HG03025 (cell line): ENCODE measurements around the gene SHISA6.

Experiments
- ATAC-seq: cut with Tn5 transposase; IDR thresholded peaks from one replicate; pipeline ENCODE4 v1.9.1; 2021; ENCODE audit warnings: mild to moderate bottlenecking, moderate library complexity; ENCODE audit not compliant: unreplicated experiment, low FRiP score

SHISA6 gene

DNA sequence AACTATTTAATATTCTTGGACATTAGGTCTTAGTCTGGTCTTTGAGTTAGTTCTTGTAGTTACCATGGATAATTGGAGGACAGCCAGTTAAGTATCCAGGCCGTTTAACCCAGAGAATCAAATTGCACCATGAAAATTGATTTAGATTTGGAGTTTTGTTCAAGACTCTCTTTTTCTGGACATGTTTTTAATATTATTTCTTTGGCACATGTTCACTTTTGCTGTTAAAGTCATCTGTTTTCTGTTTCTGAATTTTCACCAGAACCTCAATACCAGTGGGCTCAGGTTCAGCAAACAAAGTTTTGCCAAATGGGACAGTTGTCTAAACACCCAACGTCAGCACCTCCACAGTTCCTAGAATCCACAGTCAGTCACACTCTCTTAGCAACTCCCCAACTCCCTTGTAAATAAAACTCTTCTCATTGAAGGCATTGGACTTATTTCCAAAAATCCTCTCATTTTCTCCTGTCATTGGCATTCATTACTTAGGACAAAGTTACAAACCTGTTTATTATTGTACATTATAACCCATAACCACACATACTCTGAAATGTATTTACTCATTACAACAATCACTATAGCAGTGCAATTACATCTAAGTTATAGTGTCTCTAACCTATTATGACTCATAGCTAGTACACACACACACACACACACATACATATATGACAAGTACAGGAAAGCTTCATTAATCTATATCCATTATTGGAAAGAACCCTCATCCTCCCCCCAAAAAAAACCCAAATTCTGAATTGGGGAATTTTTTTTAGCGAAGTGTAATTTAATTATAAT is 323.8 kb downstream of the SHISA6 start:
- no peak for ATAC-seq

DNA sequence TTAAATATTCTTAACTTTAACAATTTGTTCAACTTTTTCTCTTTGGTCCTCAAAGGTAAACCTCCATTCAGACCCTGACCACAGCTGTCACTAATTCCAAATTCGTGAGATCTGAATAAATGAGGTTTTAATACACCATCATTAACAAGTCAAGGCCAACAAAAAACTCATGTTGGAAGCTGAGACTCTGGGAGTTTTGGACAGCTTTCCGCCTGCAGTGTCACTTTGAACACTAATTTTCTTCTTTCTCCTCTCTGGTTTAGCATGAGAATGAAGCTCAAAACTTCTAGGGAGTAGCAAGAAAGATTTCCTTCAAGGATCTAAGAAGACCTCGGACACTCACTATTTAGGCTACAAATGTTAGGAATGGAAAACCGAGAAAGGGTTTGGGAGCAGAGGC is 324.6 kb downstream of the SHISA6 start:
- ATAC-seq = no peak

DNA sequence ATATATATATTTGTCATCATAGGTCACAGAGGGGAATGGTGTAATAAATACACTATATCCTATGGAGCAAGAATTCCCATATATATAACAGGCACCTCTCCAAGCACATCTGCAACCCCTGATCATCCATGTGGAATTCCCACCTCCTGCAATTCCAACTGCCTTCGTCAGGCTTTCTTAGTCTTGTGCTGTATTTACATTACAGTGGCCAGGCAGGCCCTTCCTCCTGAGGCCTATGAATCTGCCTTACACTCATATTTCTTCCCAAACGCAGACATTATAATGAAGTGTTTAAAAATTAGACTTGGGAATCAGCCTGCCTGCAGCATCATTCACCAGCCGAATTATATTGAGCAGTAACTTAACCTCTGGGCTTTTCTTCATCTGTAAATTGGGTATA is 338.0 kb downstream of the SHISA6 start:
- no peak for ATAC-seq

DNA sequence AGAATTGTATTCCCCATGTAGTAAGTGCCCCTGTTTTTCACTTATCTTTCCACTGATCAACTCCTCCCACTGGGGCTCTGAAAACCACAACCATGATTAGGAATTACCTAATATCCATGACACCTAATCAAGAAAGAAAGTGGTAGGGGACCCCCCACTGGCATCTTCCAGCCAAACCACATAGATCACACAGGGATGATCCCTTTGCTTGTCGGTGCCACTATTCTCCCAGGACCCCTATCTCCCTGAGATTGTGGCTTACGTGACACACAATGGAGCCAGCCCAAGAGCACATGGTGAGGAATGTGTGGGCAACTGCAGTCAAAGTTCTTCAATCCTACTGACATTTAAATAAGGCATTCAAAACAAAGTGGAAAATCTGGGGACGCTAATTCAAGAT is 339.7 kb downstream of the SHISA6 start:
- ATAC-seq = no peak

DNA sequence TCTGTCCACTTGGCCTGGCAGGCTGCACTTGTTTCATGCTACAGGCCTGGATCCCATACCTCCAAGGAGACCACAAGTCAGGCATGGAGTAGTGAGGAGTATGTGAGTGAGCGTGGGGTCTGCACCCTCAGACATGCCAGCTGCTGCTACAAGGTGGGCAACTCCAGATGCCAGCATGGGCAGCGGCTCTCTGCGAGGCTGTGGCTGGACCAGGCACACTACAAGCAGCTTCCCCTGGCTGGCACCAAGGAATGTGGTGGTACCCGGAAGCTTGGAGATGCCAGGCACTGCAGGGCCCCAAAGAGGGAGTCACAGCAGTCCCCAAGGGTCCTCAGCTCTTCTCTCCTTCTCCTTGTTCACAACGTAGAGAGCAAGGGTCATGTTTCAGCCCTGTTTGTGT is 341.2 kb downstream of the SHISA6 start:
- no peak for ATAC-seq

DNA sequence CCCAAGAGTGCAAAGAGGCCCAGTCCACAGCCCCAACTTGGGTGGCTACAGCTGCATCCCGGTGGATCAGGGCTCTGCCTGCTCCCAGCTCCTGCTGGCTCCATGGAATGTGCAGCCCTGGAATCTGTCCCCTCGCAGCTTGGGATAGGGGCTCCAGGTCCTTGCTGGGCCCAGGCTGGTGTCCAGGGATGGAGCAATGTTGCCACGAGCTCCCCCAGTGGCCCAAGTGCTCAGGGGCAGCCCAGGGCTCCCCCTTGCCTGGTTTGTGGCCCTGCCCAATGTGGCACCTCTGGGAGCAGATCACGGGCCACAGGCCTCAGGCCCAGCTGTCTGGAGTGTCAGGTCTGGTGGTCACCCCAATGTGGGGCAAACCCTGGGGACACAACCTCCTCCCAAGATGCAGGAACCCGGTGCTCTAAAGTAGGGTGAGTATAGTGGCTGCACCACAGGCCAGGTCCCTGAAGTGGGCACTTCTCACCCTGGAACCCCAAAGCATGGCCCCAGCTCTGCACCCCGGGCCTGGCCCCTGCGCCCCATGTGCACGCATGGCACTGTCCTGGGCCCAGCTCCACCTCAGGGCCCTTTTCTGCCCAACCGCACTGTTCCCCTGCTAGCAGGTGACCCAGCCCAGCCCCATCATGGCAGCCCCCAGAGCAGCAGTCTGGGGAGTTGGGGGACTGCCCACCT is 342.4 kb downstream of the SHISA6 start:
- ATAC-seq = no peak

DNA sequence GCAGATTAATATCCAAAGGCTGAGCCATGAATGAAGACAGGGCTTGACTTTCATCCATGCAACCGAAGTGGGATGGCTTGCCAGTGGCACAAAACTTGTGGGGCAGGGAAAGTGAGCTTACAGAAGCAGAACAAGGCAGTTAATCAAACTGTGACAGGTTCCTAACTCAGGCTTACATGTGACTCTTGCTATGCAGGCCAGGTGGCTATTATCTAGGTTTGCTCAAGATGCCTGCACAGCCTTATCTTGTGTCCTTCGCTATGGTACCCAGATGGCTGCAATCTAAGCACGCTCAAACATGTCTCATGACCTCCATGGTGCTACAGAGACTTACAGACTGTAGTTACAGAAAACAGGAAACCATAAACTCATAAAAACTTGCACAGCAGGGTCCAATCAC is 348.7 kb downstream of the SHISA6 start:
- ATAC-seq = no peak

DNA sequence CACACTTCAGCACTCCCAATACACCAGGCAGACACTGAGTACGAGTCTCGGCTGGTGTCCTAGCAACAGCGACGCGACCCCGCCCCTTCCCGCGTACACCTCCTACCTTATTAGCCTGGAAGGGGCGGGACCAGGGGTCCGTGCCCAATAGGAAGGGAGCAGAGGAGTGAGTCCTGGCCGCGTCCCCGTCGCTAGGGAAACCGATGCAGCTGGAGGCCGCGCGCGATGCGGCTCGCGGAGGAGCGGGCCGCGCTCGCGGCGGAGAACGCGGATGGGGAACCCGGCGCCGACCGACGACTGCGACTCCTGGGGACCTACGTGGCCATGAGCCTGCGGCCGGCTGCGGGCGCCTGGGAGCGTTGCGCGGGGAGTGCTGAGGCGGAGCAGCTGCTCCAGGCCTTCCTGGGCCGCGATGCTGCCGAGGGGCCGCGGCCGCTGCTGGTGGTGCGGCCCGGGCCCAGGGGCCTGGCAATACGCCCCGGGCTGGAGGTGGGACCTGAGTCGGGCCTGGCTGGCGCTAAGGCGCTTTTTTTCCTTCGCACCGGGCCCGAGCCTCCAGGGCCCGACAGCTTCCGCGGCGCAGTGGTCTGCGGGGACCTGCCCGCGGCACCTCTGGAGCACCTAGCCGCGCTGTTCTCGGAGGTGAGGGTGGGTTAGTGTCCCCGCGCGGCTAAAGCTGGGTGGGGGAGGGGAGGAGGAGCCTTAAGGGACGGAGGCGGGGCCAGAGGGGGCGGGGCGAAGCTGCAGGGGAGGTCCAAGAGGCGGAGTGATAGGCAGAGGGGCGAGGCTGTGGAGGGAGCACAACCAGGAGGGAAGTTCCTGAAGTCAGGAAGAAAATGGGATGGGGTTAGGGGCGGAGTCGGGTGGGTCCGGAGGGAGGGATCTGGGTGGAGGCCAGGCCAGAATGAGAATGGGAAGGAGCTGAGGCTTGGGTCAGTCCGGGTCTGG is 357.5 kb downstream of the SHISA6 start, which contains the start of gene DNAH9:
TSS of gene DNAH9 (plus strand) at position 197 of the 948 bp plus-strand sequence. CDS start at position 226, 29 bp downstream.
- ATAC-seq = no peak

DNA sequence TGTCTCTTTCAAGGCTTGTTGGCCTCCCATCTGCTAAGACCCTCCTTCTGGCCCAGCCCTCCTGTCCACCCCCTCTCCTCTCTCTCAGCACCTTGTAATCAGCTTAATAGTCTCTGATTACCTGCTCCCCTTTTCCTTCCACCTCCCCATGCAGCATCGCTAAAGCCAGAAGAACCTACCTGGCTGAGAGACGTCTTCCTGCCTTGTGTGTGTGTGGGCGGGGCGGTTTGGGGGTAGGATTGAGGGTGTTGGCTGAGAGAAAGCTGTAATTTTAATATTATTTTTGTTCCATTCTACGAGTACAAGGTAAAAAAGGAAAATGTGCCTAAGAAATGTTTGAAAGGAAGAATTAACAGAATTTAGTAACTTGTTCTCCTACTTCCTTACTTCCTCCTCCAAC is 360.6 kb downstream of the SHISA6 start:
- ATAC-seq = no peak

DNA sequence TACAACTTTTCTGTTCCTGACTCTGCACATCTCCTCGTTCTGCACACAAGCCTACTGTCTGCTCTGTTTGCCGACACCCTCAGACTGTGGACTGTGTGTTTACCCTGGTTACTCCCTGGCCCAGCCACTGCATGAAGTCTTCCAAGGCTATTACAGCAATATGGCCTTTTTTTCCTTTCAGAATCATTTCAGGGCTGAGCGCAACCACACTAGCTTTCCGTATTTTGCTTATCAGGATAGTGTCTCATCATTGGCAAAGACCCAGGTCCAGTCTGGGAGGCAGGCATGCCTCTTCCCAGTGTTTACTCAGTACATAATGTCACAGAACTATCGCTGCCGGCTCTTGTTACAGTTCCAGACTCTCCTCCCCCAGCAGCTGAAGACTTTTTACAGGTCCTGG is 367.4 kb downstream of the SHISA6 start:
- no peak for ATAC-seq

DNA sequence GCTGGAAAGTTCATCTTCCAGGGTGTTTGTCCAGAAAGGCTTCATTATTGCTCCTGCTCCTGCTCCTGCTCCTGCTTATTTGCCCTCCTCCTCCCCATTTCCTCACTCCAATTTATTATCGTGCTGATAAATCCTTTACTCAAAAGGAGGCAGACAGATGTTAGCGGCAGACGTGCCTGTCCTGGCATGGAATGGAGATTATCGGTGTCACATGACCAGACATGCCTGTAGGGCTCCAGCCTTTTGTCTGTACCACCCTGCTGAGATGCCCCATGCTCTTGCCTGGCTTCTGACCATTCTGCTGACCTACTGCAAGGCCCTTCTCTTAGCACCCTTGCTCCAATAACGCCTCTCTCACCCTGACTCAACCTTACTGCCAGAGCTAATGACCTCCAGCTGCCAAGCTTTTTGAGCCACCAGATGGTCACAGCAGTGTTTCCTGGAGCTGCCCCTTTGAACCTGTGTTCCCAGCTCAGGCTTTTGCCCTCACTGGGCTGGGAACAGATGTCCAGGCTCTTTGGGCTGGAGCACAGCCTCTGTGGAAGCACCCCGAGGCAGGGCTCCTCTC is 370.1 kb downstream of the SHISA6 start:
- ATAC-seq = no peak

DNA sequence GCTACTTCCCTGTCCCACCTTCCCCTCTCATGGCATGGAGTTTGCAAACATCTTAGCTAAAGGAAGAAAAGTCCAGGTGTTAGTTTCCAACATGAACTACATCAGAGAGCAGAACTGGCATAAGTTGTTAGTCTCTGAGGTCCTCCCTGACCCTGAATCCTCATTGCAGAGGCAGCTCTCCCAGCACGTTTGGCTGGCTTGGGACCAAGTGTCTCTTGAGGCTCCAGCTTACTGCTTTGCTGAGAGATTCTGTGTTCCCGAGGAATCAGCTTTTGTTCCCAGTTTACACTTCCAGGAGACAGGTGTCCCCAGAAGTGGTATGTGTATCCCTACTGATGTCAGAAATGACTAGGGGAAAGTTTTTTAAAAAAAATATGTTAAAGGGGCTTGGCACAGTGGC is 371.9 kb downstream of the SHISA6 start:
- no peak for ATAC-seq
